A549 (cell line): ENCODE results near the gene MRRF. TPM values are rescaled to one million over a fixed set of nuclear protein-coding genes. Genes with fewer than 3 reads are reported as not detected.

Source experiments
- ATAC-seq, 2 experiments: fragments of 200-7000 bp in 1 of 2; fragments of >200 bp in 1 of 2; cut with Nextera tagmentation in 1 of 2; cut with Tn5 transposase in 1 of 2; 3 replicates each; pipeline versions ENCODE4 v1.8.0 to v1.9.1; 2018 to 2020; ENCODE audit warnings: mild to moderate bottlenecking in 1 of 2, moderate library complexity in 1 of 2
- CTCF ChIA-PET: fragments of 300-600 bp; sonication (Branson Sonifier 250); formaldehyde crosslinking; extraction: SDS; loops from one replicate; lab custom pipeline; 2021; ENCODE audit warnings: antibody characterized with exemption, inconsistent platforms; lab: Yijun Ruan, JAX
- POLR2A ChIA-PET: fragments of 350-600 bp; formaldehyde crosslinking; extraction: SDS; loops from one replicate; lab custom pipeline; 2021; ENCODE audit warnings: antibody characterized with exemption, inconsistent platforms; lab: Yijun Ruan, JAX
- DNase-seq, 2 experiments: peaks; one replicate each; pipeline versions ENCODE4 v3.0.0 to v3.0.0-alpha.2; 2011 to 2016; ENCODE audit warnings: low read depth in 1 of 2, low spot score in 1 of 2
- FAIRE-seq: peaks from 2 replicates; lab custom pipeline; 2011; peaks lifted over from hg19 to GRCh38; lab: Jason Lieb, UNC
- H3K27ac ChIP-seq, 2 experiments: fragments of >200 bp; sonication (Bioruptor Twin); formaldehyde crosslinking; 3 replicates each; pipeline ENCODE4 v1.5.1; 2016 to 2017
- H3K4me1 ChIP-seq: fragments of >200 bp; sonication (Bioruptor Twin); formaldehyde crosslinking; 3 replicates; pipeline ENCODE4 v1.6.1; 2016
- H3K4me2 ChIP-seq: fragments of >200 bp; sonication (Bioruptor Twin); formaldehyde crosslinking; 3 replicates; pipeline ENCODE4 v1.6.1; 2016
- H3K4me3 ChIP-seq: fragments of >200 bp; sonication (Bioruptor Twin); formaldehyde crosslinking; 3 replicates; pipeline ENCODE4 v1.5.1; 2016
- H3K9me3 ChIP-seq: fragments of >200 bp; sonication (Bioruptor Twin); formaldehyde crosslinking; 3 replicates; pipeline ENCODE4 v1.6.1; 2016
- CBX2 ChIP-seq: fragments of 200-600 bp; sonication (generic); IDR thresholded peaks from 2 replicates; pipeline ENCODE4 v1.6.1; 2016; ENCODE audit warnings: low read depth, mild to moderate bottlenecking, borderline replicate concordance
- CBX8 ChIP-seq: fragments of 200-600 bp; sonication (generic); IDR thresholded peaks from 2 replicates; pipeline ENCODE4 v1.6.1; 2016
- CHD4 ChIP-seq: fragments of 200-600 bp; sonication (generic); IDR thresholded peaks from 2 replicates; pipeline ENCODE4 v1.6.1; 2016; ENCODE audit warnings: antibody characterized with exemption, mild to moderate bottlenecking, borderline replicate concordance
- EHF ChIP-seq: fragments of 250-450 bp; sonication (Bioruptor Pico); IDR thresholded peaks from 2 replicates; pipeline ENCODE4 v1.5.0; 2020; ENCODE audit warnings: mild to moderate bottlenecking
- ESRRA ChIP-seq: fragments of 150-350 bp; IDR thresholded peaks from 2 replicates; pipeline ENCODE4 v1.6.1; 2014; ENCODE audit warnings: mild to moderate bottlenecking, low read length, borderline replicate concordance
- FOSL2 ChIP-seq, 2 experiments: fragments of 450-650 bp in 1 of 2; fragments of >200 bp in 1 of 2; sonication (Bioruptor Twin) in 1 of 2; formaldehyde crosslinking; IDR thresholded peaks; 2 replicates each; pipeline versions ENCODE4 v1.5.0 to v1.6.1; 2016 to 2020; ENCODE audit warnings: mild to moderate bottlenecking in 1 of 2, moderate library complexity in 1 of 2
- HOXB5 ChIP-seq: fragments of 250-450 bp; sonication (Bioruptor Pico); IDR thresholded peaks from 2 replicates; pipeline ENCODE4 v1.5.0; 2020; ENCODE audit warnings: mild to moderate bottlenecking, moderate library complexity
- JUNB ChIP-seq: fragments of >200 bp; sonication (Bioruptor Twin); formaldehyde crosslinking; IDR thresholded peaks from 2 replicates; pipeline ENCODE4 v1.6.1; 2016
- KDM5A ChIP-seq: fragments of 200-600 bp; sonication (generic); IDR thresholded peaks from 2 replicates; pipeline ENCODE4 v1.6.1; 2016; ENCODE audit warnings: antibody characterized with exemption, mild to moderate bottlenecking
- NFE2L2 ChIP-seq: fragments of 150-350 bp; conservative IDR thresholded peaks from 2 replicates; pipeline ENCODE4 v1.6.1; 2014; ENCODE audit warnings: low read length
- RNF2 ChIP-seq: fragments of 200-600 bp; sonication (generic); IDR thresholded peaks from 2 replicates; pipeline ENCODE4 v1.6.1; 2016; ENCODE audit warnings: low read depth, mild to moderate bottlenecking, antibody characterized with exemption, moderate library complexity, borderline replicate concordance
- WGBS: methylation state at CpG from one replicate; pipeline ENCODE4 v1.1.6; 2017; ENCODE audit errors: missing lambda C conversion rate; 5-methylcytosine and 5-hydroxymethylcytosine counted together
- polyA plus RNA-seq, 4 experiments: library from polyadenylated mRNA; depleted of rRNA in 3 of 4; stranded (reverse); fragments of >200 nt; fragmentation: RNase III in 1 of 4; extraction: RNeasy Plus Mini Kit Qiagen cat#74134 plus additional on column Dnase treatment in 1 of 4; gene quantifications; 2 replicates in 3 of 4; 3 replicates in 1 of 4; pipeline ENCODE4 v1.2.3, GENCODE V29; 2011 to 2017
- TF ChIP-seq, protein P1 (sequence below): IDR thresholded peaks from 2 replicates; pipeline ENCODE4 v1.6.1; 2012
- TF ChIP-seq, protein P2 (sequence below): fragments of >200 bp; sonication (Bioruptor Twin); formaldehyde crosslinking; IDR thresholded peaks from 2 replicates; pipeline ENCODE4 v1.6.1; 2016
- TF ChIP-seq, protein P3 (sequence below): fragments of 200-600 bp; sonication (generic); IDR thresholded peaks from 2 replicates; pipeline ENCODE4 v1.6.1; 2016; ENCODE audit warnings: antibody characterized with exemption, mild to moderate bottlenecking, moderate library complexity
- TF ChIP-seq, protein P4 (sequence below): fragments of 250-450 bp; sonication (Bioruptor Pico); IDR thresholded peaks from 2 replicates; pipeline ENCODE4 v1.5.0; 2020; ENCODE audit warnings: low read depth, mild to moderate bottlenecking, moderate library complexity

Gene MRRF
- polyA plus RNA-seq, 2 of the 4 experiments (the other 2 are of a cell fraction): 63.6 to 107 TPM

DNA sequence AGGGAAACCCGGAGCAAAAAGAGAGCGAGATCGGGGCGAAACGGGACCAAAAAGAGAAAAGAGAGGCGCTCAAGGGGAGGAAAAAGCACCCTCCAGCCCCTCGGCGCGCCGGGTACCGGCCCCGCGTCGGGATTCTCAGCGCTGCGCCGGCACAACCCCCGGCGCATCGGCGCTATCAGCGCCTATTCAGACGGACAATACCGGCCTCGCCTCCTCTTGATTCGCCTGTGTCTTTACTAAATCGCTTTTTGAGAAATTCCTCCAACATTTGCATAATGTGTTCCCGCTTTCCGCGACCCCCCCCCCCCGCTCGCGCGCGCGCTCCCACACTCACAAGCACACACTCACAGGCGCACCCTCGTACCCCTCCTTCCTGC lies 36.5 kb upstream of the MRRF start:
- Histone ChIP-seq H3K4me3 (peak overlapping the region; percentile 57), H3K4me1 (peaks cover 10% of the 10 kb centered on the region; the same call in 1 of the 3 replicates), H3K9me3 (no peaks in the 10 kb centered on the region), H3K27ac (peak overlapping the region; percentile 6 to 80; a peak in 4 of 6 replicates), H3K4me2 (peak overlapping the region; percentile 96)
- ChIA-PET POLR2A (interaction anchor here (0.6 kb wide), 1 partner anchor 89 kb away, joined by 4 read pairs; no protein-coding TSS in a partner anchor), CTCF (no interaction called here)
- FAIRE-seq: no peak
- TF ChIP-seq KDM5A: no peak
- TF ChIP-seq RNF2: peak; percentile 72; the same call in 1 of the 2 replicates
- DNase-seq: no peak
- WGBS: 3% methylated on average over 35 of the region's 38 CpGs
- ATAC-seq: peak; percentile 1 to 63; a peak in 3 of 6 replicates

DNA sequence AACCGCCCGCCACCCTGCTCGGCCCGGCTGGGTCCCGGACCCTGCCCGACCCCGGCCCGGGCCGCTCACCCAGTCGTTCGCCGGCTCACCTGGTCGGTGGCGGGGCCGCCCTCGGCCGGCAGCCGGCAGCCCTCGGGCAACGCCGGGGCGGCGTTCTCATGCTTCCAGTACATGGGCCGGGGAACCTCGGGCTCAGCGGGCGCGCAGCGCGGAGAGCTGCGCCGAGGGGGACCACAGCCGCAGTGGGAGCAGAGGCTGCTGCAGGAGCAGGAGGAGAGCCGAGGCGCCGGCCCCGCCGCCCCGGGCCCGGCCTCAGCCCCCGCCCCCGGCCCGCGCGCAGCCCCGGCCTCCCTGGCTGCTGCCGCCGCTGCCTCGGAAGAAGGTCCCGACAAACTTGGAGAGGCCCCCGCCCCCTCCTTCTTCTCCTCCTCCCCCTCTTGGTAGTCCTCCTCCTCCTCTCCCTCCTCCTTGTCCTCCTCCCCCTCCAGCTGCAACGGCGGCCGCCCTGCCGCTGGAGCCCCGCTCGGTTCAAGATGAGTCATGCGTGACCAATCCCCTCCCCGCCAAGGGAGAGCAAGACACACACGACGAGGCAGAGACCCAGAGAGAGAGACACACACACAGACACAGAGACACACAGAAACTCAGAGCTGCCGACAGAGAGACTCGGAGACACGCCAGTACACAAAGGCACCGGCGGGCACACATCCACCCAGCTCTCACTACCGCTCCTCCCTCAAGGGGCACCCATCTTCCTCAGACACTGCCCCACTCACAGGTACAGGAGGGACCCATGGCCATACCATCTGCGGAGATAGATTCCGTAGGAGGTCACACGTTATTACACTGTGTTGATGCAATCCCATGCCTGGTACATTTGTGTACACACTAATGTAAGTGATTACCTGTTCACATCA lies 35.9 kb upstream of the MRRF start, which contains the start of gene LHX6:
Gene LHX6 (minus strand): TSS at position 390 of the 917 bp plus-strand sequence. CDS start 217 bp downstream, at position 173.
- 31% methylated on average over 21 of the region's 70 CpGs for WGBS
- ChIA-PET CTCF (interaction anchor here (0.6 to 1.6 kb wide), 2 partner anchors 122 kb away, joined by 3 to 7 read pairs; no protein-coding TSS in a partner anchor), POLR2A (no interaction called here)
- H3K4me1 ChIP-seq: peaks cover 10% of the 10 kb centered on the region; the same call in 1 of the 3 replicates
- FAIRE-seq: no peak
- ATAC-seq: peak; percentile 26 to 35; a peak in 5 of 6 replicates
- H3K4me3 ChIP-seq: peak within 1 kb of the TSS; percentile 57
- no peaks in the 10 kb centered on the region for H3K9me3 ChIP-seq
- DNase-seq: no peak
- H3K4me2 ChIP-seq: peak within 1 kb of the TSS; percentile 96
- H3K27ac ChIP-seq: peak within 1 kb of the TSS; percentile 6 to 80; a peak in 4 of 6 replicates
- TF ChIP-seq FOSL2 (IDR thresholded peaks at IDR 0.05) (no peak), FOSL2 (CRISPR knock-in tag; IDR thresholded peaks at IDR 0.05) (peak; percentile 59), NFE2L2 (no peak)

DNA sequence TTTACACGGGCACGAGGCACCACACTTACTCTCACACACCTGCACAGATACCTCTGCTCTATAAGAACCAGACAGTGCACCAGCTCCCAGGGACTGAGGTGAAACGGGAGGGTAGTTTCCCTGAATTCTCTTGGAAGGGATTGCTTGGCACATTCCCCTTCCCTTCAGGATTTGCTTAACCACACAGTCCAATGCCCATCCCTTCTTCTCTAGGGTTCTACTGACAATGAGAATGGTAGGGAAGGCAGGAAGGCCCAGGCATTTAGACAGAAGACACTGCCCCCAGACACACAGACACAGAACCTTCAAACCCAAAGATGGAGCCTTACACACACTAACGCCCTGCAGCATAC lies 35.2 kb upstream of the MRRF start:
- CTCF ChIA-PET: interaction anchor here (0.6 to 1.6 kb wide), 2 partner anchors 121 to 123 kb away, joined by 3 to 7 read pairs; no protein-coding TSS in a partner anchor
- no peak for DNase-seq
- Histone ChIP-seq H3K4me1 (peaks cover 10% of the 10 kb centered on the region; the same call in 1 of the 3 replicates), H3K9me3 (no peaks in the 10 kb centered on the region), H3K4me2 (no peak overlapping the region; the same call in 2 of the 3 replicates), H3K4me3 (no peak overlapping the region), H3K27ac (no peak overlapping the region)
- 34% methylated on average over 4 of the region's 4 CpGs for WGBS
- FAIRE-seq: no peak
- no peak for ATAC-seq
- POLR2A ChIA-PET: no interaction called here
- TF ChIP-seq JUNB: no peak
- TF ChIP-seq, protein P1, sequence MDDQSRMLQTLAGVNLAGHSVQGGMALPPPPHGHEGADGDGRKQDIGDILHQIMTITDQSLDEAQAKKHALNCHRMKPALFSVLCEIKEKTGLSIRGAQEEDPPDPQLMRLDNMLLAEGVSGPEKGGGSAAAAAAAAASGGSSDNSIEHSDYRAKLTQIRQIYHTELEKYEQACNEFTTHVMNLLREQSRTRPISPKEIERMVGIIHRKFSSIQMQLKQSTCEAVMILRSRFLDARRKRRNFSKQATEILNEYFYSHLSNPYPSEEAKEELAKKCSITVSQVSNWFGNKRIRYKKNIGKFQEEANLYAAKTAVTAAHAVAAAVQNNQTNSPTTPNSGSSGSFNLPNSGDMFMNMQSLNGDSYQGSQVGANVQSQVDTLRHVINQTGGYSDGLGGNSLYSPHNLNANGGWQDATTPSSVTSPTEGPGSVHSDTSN: no peak
- no peak for TF ChIP-seq KDM5A
- TF ChIP-seq, protein P2, sequence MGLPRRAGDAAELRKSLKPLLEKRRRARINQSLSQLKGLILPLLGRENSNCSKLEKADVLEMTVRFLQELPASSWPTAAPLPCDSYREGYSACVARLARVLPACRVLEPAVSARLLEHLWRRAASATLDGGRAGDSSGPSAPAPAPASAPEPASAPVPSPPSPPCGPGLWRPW: no peak

DNA sequence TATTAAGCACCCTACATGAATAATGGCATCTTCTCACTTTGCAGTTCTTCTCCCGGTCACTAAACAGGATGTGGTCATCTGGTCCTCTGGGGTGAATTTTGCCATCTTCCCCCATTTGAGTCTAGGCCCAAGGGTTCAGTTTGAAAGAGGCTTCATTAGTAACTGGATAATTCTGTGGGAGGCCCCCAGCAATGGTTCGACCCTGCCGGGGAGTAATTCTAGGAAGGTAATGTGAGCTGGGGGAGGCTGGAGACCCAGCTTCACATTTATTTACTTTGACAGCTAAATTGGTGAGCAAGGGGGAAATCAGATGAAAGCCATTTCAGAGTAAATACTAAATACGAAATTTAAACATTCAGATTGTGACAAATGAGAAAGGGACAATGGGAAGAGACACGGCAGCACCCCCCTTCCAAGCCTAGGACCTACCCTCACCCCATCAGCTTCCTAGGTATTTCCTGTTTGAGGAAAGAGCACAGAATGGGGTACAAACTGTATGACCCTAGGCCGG lies 31.8 kb upstream of the MRRF start:
- ChIA-PET POLR2A (no interaction called here), CTCF (interaction anchor here (0.6 to 1.6 kb wide), 3 partner anchors 34 to 117 kb away, joined by 3 to 4 read pairs (median 4); no protein-coding TSS in a partner anchor)
- 56% methylated on average over 6 of the region's 6 CpGs for WGBS
- no peaks in the 10 kb centered on the region for H3K9me3 ChIP-seq
- H3K4me1 ChIP-seq: peaks cover 6% of the 10 kb centered on the region; the same call in 1 of the 3 replicates
- DNase-seq (no peak), FAIRE-seq (no peak), ATAC-seq (no peak)
- H3K4me3 ChIP-seq: no peak overlapping the region
- no peak for TF ChIP-seq EHF (CRISPR knock-in tag)
- TF ChIP-seq RNF2: no peak
- no peak for TF ChIP-seq CBX8
- TF ChIP-seq, protein P3, sequence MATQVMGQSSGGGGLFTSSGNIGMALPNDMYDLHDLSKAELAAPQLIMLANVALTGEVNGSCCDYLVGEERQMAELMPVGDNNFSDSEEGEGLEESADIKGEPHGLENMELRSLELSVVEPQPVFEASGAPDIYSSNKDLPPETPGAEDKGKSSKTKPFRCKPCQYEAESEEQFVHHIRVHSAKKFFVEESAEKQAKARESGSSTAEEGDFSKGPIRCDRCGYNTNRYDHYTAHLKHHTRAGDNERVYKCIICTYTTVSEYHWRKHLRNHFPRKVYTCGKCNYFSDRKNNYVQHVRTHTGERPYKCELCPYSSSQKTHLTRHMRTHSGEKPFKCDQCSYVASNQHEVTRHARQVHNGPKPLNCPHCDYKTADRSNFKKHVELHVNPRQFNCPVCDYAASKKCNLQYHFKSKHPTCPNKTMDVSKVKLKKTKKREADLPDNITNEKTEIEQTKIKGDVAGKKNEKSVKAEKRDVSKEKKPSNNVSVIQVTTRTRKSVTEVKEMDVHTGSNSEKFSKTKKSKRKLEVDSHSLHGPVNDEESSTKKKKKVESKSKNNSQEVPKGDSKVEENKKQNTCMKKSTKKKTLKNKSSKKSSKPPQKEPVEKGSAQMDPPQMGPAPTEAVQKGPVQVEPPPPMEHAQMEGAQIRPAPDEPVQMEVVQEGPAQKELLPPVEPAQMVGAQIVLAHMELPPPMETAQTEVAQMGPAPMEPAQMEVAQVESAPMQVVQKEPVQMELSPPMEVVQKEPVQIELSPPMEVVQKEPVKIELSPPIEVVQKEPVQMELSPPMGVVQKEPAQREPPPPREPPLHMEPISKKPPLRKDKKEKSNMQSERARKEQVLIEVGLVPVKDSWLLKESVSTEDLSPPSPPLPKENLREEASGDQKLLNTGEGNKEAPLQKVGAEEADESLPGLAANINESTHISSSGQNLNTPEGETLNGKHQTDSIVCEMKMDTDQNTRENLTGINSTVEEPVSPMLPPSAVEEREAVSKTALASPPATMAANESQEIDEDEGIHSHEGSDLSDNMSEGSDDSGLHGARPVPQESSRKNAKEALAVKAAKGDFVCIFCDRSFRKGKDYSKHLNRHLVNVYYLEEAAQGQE: no peak
- TF ChIP-seq, protein P1: no peak
- TF ChIP-seq HOXB5 (CRISPR knock-in tag): no peak
- TF ChIP-seq ESRRA: no peak
- no peak for TF ChIP-seq CBX2
- TF ChIP-seq, protein P4, sequence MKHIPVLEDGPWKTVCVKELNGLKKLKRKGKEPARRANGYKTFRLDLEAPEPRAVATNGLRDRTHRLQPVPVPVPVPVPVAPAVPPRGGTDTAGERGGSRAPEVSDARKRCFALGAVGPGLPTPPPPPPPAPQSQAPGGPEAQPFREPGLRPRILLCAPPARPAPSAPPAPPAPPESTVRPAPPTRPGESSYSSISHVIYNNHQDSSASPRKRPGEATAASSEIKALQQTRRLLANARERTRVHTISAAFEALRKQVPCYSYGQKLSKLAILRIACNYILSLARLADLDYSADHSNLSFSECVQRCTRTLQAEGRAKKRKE: no peak
- TF ChIP-seq CHD4: no peak
- no peak overlapping the region for H3K4me2 ChIP-seq
- H3K27ac ChIP-seq: no peak overlapping the region
